Stomach (tissue), 9 donors: Measurements from ENCODE around the gene THBS1. TPM values are rescaled to one million over a fixed set of nuclear protein-coding genes. Genes with fewer than 3 reads are reported as not detected.
A peak's percentile ranks its signal among the peaks of the same experiment; 100 is the strongest.

Source experiments
- DNase-seq, 2 donors: peaks; one replicate each; pipeline versions ENCODE4 v3.0.0 to v3.0.0-alpha.2; 2013 to 2019
- H3K27ac ChIP-seq, 5 donors: fragments of 200-600 bp in 4 of 5; sonication (generic) in 4 of 5; one replicate each; pipeline ENCODE4 v1.5.1; 2013 to 2019; ENCODE audit warnings: mild to moderate bottlenecking in 1 of 5, moderate library complexity in 1 of 5
- H3K27me3 ChIP-seq, 3 donors: fragments of 200-600 bp; sonication (generic); one replicate each; pipeline ENCODE4 v1.5.1; 2017 to 2019; ENCODE audit warnings: mixed run types in 1 of 3
- H3K36me3 ChIP-seq, 4 donors: fragments of 200-600 bp; sonication (generic); 1 replicate in 3 of 4; 2 replicates in 1 of 4; pipeline ENCODE4 v1.5.1; 2016 to 2019
- H3K4me1 ChIP-seq, 4 donors: fragments of 200-600 bp; sonication (generic); one replicate each; pipeline ENCODE4 v1.5.1; 2016 to 2019
- H3K4me3 ChIP-seq, 4 donors: fragments of 200-600 bp; sonication (generic) in 3 of 4; one replicate each; pipeline ENCODE4 v1.5.1; 2016 to 2019; ENCODE audit warnings: mild to moderate bottlenecking in 1 of 4
- H3K9me3 ChIP-seq, 4 donors: fragments of 200-600 bp; sonication (generic); one replicate each; pipeline ENCODE4 v1.5.1; 2016 to 2019
- CTCF ChIP-seq, 7 experiments: fragments of 450-650 bp in 4 of 7; fragments of 200-600 bp in 3 of 7; sonication (generic) in 3 of 7; IDR thresholded peaks; one replicate each; pipeline ENCODE4 v1.5.1; 2016 to 2019; ENCODE audit warnings: antibody characterized with exemption in 7 of 7, control low read depth in 2 of 7, mild to moderate bottlenecking in 1 of 7
- EP300 ChIP-seq: sonication (generic); formaldehyde crosslinking; IDR thresholded peaks from one replicate; pipeline ENCODE4 v1.6.1; 2017; ENCODE audit warnings: antibody characterized with exemption
- POLR2A ChIP-seq, 4 donors: fragments of 450-650 bp; IDR thresholded peaks; one replicate each; pipeline ENCODE4 v1.6.1; 2016; ENCODE audit warnings: antibody characterized with exemption in 4 of 4, control low read depth in 2 of 4, mild to moderate bottlenecking in 1 of 4, moderate library complexity in 1 of 4
- POLR2AphosphoS5 ChIP-seq, 3 donors: sonication (generic); formaldehyde crosslinking; IDR thresholded peaks; one replicate each; pipeline ENCODE4 v1.6.1; 2016; ENCODE audit warnings: antibody characterized with exemption in 3 of 3
- WGBS, 5 donors: extraction: QIAGEN DNeasy Blood & Tissue Kit in 3 of 5; methylation state at CpG; one replicate each; pipeline versions ENCODE4 v1.1.5 to v1.1.7; 2013 to 2018; 5-methylcytosine and 5-hydroxymethylcytosine counted together
- intact Hi-C: fragments of 100-400 bp; cut with DNase I; formaldehyde crosslinking; loops from one replicate; pipeline ENCODE4 v1.15.1; 2023; ENCODE audit warnings: low total_unique reads
- polyA plus RNA-seq, 3 donors: library from polyadenylated mRNA; stranded (reverse); fragments of 200-250 nt; gene quantifications; one replicate each; pipeline ENCODE4 v1.2.3, GENCODE V29; 2013
- total RNA-seq, 5 donors: library from RNA; depleted of rRNA; stranded (reverse); fragments of >200 nt; gene quantifications; one replicate each; pipeline versions ENCODE4 v1.1.0 to v1.2.3, GENCODE V29; 2014 to 2016
- donor health status: healthy with polysubstance abuse.
- donor health status: Bipolar disorder and iron deficiency.
- donor health status: healthy.

Gene THBS1
- total and polyA plus RNA-seq, 8 donors = 12.9 to 842 (median 179) TPM

GRCh38 chr15:39628546-39629257 lies 47.8 kb downstream of the THBS1 start:
- Histone ChIP-seq H3K9me3 (no peaks in the 10 kb centered on the region), H3K4me1 (peaks cover 9 to 40% (median 28%) of the 10 kb centered on the region in 4 donors), H3K36me3 (no peaks in the 10 kb centered on the region), H3K27me3 (no peaks in the 10 kb centered on the region), H3K4me3 (no peak overlapping the region), H3K27ac (peak overlapping the region in 4 of 5 donors; percentile 24 to 61 (median 57))
- intact Hi-C loops = no loop called here
- TF ChIP-seq POLR2AphosphoS5 (IDR thresholded peaks at IDR 0.05) (no peak), CTCF (IDR thresholded peaks at IDR 0.05) (no peak), POLR2A (IDR thresholded peaks at IDR 0.05) (no peak), EP300 (no peak)
- DNase-seq = peak in 1 of 2 donors; percentile 60
- WGBS, 5 donors = 66 to 80% (median 67%) methylated on average over 9 of the region's 9 CpGs

- Histone ChIP-seq H3K4me1 (peaks cover 9 to 37% (median 26%) of the 10 kb centered on the region in 4 donors), H3K4me3 (no peak overlapping the region), H3K36me3 (no peaks in the 10 kb centered on the region), H3K27ac (peak overlapping the region; percentile 24 to 61 (median 54)), H3K27me3 (no peaks in the 10 kb centered on the region), H3K9me3 (no peaks in the 10 kb centered on the region)
- DNase-seq = peak in 1 of 2 donors; percentile 37
- intact Hi-C loops = no loop called here
- TF ChIP-seq EP300 (no peak), POLR2AphosphoS5 (IDR thresholded peaks at IDR 0.05) (peak in 1 of 3 donors; percentile 19)
- 67 to 77% (median 69%) methylated on average over 5 of the region's 5 CpGs for WGBS, 5 donors
These were observed 48.5 kb downstream of the THBS1 start for GRCh38 chr15:39629371-39629770.

- no peak overlapping the region for H3K4me3 ChIP-seq
- intact Hi-C loops = no loop called here
- peaks cover 9 to 32% (median 22%) of the 10 kb centered on the region in 4 donors for H3K4me1 ChIP-seq
- DNase-seq = no peak
- peak overlapping the region in 4 of 5 donors; percentile 24 to 60 (median 44) for H3K27ac ChIP-seq
- TF ChIP-seq POLR2AphosphoS5 (IDR thresholded peaks at IDR 0.05) (no peak), CTCF (IDR thresholded peaks at IDR 0.05) (no peak), EP300 (no peak), POLR2A (IDR thresholded peaks at IDR 0.05) (no peak)
- no peaks in the 10 kb centered on the region for H3K9me3 ChIP-seq
- H3K36me3 ChIP-seq = no peaks in the 10 kb centered on the region
- no peaks in the 10 kb centered on the region for H3K27me3 ChIP-seq
- 75 to 90% (median 79%) methylated on average over 3 of the region's 3 CpGs for WGBS, 5 donors
These were observed 49.0 kb downstream of the THBS1 start for GRCh38 chr15:39629906-39630305.

GRCh38 chr15:39631357-39631756 lies 50.5 kb downstream of the THBS1 start:
- no peak overlapping the region for H3K27ac ChIP-seq
- 84 to 95% (median 88%) methylated on average over 3 of the region's 3 CpGs for WGBS, 5 donors
- TF ChIP-seq EP300 (no peak), POLR2AphosphoS5 (IDR thresholded peaks at IDR 0.05) (no peak), POLR2A (IDR thresholded peaks at IDR 0.05) (no peak), CTCF (IDR thresholded peaks at IDR 0.05) (no peak)

GRCh38 chr15:39638041-39638440 lies 57.2 kb downstream of the THBS1 start:
- TF ChIP-seq POLR2AphosphoS5 (IDR thresholded peaks at IDR 0.05) = no peak
- TF ChIP-seq CTCF (IDR thresholded peaks at IDR 0.05) = no peak
- no peak for TF ChIP-seq EP300
- no peak for TF ChIP-seq POLR2A (IDR thresholded peaks at IDR 0.05)
- Histone ChIP-seq H3K27ac (no peak overlapping the region), H3K4me3 (no peak overlapping the region), H3K4me1 (peaks cover 0 to 10% (median 0%) of the 10 kb centered on the region in 4 donors), H3K9me3 (no peaks in the 10 kb centered on the region), H3K36me3 (no peaks in the 10 kb centered on the region), H3K27me3 (no peaks in the 10 kb centered on the region)
- no peak for DNase-seq
- intact Hi-C loops = no loop called here
- WGBS, 5 donors = 95 to 100% (median 98%) methylated on average over 1 of the region's 1 CpG

More at GRCh38 chr15:39631357-39631756, 50.5 kb downstream of the THBS1 start:
- no peak for DNase-seq
- no peak overlapping the region for H3K4me3 ChIP-seq
- H3K27me3 ChIP-seq = no peaks in the 10 kb centered on the region
- H3K36me3 ChIP-seq = no peaks in the 10 kb centered on the region
- no peaks in the 10 kb centered on the region for H3K9me3 ChIP-seq
- peaks cover 0 to 19% (median 17%) of the 10 kb centered on the region in 4 donors for H3K4me1 ChIP-seq
- intact Hi-C loops = no loop called here
